MM.1S (cell line): ENCODE results near the gene ZSCAN26.

ENCODE experiments used
- CTCF ChIP-seq: fragments of 300-600 bp; sonication (generic); IDR thresholded peaks from 2 replicates; pipeline ENCODE4 v1.5.1; 2016; ENCODE audit warnings: antibody characterized with exemption, low read length, mixed read lengths
- EZH2 ChIP-seq: fragments of 300-600 bp; sonication (generic); optimal IDR thresholded peaks from 2 replicates; pipeline ENCODE3; 2017; ENCODE audit warnings: low read depth, mild to moderate bottlenecking, antibody characterized with exemption, low read length, mixed read lengths
- EZH2phosphoT487 ChIP-seq: fragments of 300-600 bp; sonication (generic); IDR thresholded peaks from 2 replicates; pipeline ENCODE4 v1.6.1; 2018; ENCODE audit warnings: antibody characterized with exemption, low read length

GRCh38 chr6:28224131-28225055 is 42.5 kb upstream of the ZSCAN26 start:
- no peak for TF ChIP-seq CTCF
- no peak for TF ChIP-seq EZH2phosphoT487
- TF ChIP-seq EZH2, result no peak
